Loucy (cell line): ENCODE results near the gene SGIP1.

Source experiments
- CTCF ChIP-seq: fragments of 200-600 bp; sonication (generic); conservative IDR thresholded peaks from 2 replicates; pipeline ENCODE4 v1.5.1; 2014; ENCODE audit warnings: mild to moderate bottlenecking, antibody characterized with exemption, low read length
- EZH2phosphoT487 ChIP-seq: fragments of 200-600 bp; IDR thresholded peaks from 2 replicates; pipeline ENCODE4 v1.6.1; 2018; ENCODE audit warnings: antibody characterized with exemption, mild to moderate bottlenecking, moderate library complexity, borderline replicate concordance

GRCh38 chr1:66728021-66728420 lies 194.1 kb downstream of the SGIP1 start:
- TF ChIP-seq CTCF (no peak), EZH2phosphoT487 (no peak)
